OCI-LY1 (cell line): ENCODE data around the gene POLR1B.

Experiments
- CTCF ChIP-seq: fragments of 200-600 bp; sonication (generic), shearing (Covaris generic); IDR thresholded peaks from 2 replicates; pipeline ENCODE4 v1.5.1; 2017; ENCODE audit warnings: mild to moderate bottlenecking, antibody characterized with exemption, low read length, moderate library complexity, mixed read lengths
- EZH2 ChIP-seq: fragments of 200-600 bp; sonication (generic), shearing (Covaris generic); IDR thresholded peaks from 2 replicates; pipeline ENCODE4 v1.8.0; 2017; ENCODE audit warnings: borderline replicate concordance, mixed run types, mild to moderate bottlenecking, antibody characterized with exemption, low read length, moderate library complexity, mixed read lengths

GRCh38 chr2:112523291-112523777 is 18.9 kb upstream of the POLR1B start:
- no peak for TF ChIP-seq EZH2
- no peak for TF ChIP-seq CTCF
